Activated CD8-positive, alpha-beta memory T cell treated with anti-CD3 and anti-CD28 coated beads, Interleukin-2, amount 10 ng/mL, durations not matched to agents 7 days and 5 days (primary cell): ENCODE measurements around the gene PSMD1. TPM values are rescaled to one million over a fixed set of nuclear protein-coding genes. Genes with fewer than 3 reads are reported as not detected.
"Not testable (repeated sequence)": the region's sequence is repeated elsewhere in the genome, so short reads cannot be mapped to it uniquely, and the experiment has no call there.

Source experiments
- ATAC-seq: fragments of 150-1000 bp; cut with Tn5 transposase; one replicate; pipeline ENCODE4 v1.10.0; 2021; ENCODE audit warnings: moderate library complexity
- CTCF ChIA-PET: fragments of 350-600 bp; sonication (Branson Sonifier 250); formaldehyde crosslinking; loops from one replicate; lab custom pipeline; 2021; ENCODE audit warnings: antibody characterized with exemption; lab: Charles Lee
- DNase-seq: peaks from one replicate; pipeline ENCODE4 v3.0.0-alpha.2; 2020
- H3K27ac Mint-ChIP-seq: one replicate; pipeline ENCODE4 v1.8.0; 2021; ENCODE audit warnings: mild to moderate bottlenecking, mixed read lengths
- H3K27me3 Mint-ChIP-seq: one replicate; pipeline ENCODE4 v1.8.0; 2021; ENCODE audit warnings: mixed read lengths
- H3K36me3 Mint-ChIP-seq: one replicate; pipeline ENCODE4 v1.8.0; 2021; ENCODE audit warnings: mild to moderate bottlenecking, mixed read lengths
- H3K4me1 Mint-ChIP-seq: one replicate; pipeline ENCODE4 v1.8.0; 2021; ENCODE audit warnings: mixed read lengths
- H3K4me3 Mint-ChIP-seq: one replicate; pipeline ENCODE4 v1.8.0; 2021; ENCODE audit warnings: mild to moderate bottlenecking, moderate library complexity, mixed read lengths
- H3K9me3 Mint-ChIP-seq: one replicate; pipeline ENCODE4 v1.8.0; 2022; ENCODE audit warnings: low read depth, mixed read lengths
- total RNA-seq, 2 experiments: library from RNA; stranded (reverse); gene quantifications; one replicate each; pipeline ENCODE4 v1.2.3, GENCODE V29; 2021

PSMD1 gene
- total RNA-seq, 2 experiments from 2014 or later, result 89.1 to 128 TPM

- ATAC-seq, result no peak
- H3K9me3 Mint-ChIP-seq, result no peaks in the 10 kb centered on the region
- CTCF ChIA-PET, result interaction anchor here (0.7 to 0.9 kb wide), 4 partner anchors 9 to 247 kb away, joined by 3 read pairs; no protein-coding TSS in a partner anchor
- no peak for DNase-seq
- H3K36me3 Mint-ChIP-seq, result no peaks in the 10 kb centered on the region
- peaks cover 44% of the 10 kb centered on the region for H3K27me3 Mint-ChIP-seq
- H3K4me1 Mint-ChIP-seq, result no peaks in the 10 kb centered on the region
- H3K27ac Mint-ChIP-seq, result no peak overlapping the region
- H3K4me3 Mint-ChIP-seq, result no peak overlapping the region
Measured at GRCh38 chr2:231018184-231018583, 38.5 kb upstream of the PSMD1 start.

- not testable (repeated sequence) for H3K9me3 Mint-ChIP-seq, H3K4me3 Mint-ChIP-seq, ATAC-seq, H3K27ac Mint-ChIP-seq, DNase-seq, H3K4me1 Mint-ChIP-seq, H3K36me3 Mint-ChIP-seq
- CTCF ChIA-PET, result interaction anchor here (1.7 kb wide), 1 partner anchor 9 kb away, joined by 3 read pairs; no protein-coding TSS in a partner anchor
- H3K27me3 Mint-ChIP-seq, result peaks cover 25% of the 10 kb centered on the region
Measured at GRCh38 chr2:231025059-231025458, 31.6 kb upstream of the PSMD1 start.

DNA sequence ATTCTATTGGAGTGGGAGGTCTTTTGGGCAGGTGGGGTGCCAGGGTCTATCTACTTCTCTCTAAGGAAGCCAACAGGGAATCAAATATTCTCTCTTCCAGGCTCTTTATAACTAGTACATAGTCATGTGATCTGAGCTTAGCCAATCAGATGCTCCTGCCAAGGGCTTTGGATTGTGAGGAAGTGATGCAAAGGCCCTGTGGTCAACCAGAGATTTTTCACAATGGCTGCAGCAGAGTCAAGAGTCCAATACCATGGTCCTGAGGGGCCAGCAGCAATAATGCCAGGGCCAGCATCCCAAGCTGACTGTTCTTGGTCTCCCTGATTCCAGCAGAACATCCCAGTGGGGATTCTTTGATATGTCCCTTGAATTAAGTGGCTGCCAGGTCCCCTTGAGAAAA is 27.8 kb upstream of the PSMD1 start:
- Mint-ChIP-seq H3K27ac (no peak overlapping the region), H3K4me1 (no peaks in the 10 kb centered on the region), H3K27me3 (peaks cover 36% of the 10 kb centered on the region), H3K36me3 (no peaks in the 10 kb centered on the region), H3K9me3 (no peaks in the 10 kb centered on the region), H3K4me3 (no peak overlapping the region)
- CTCF ChIA-PET, result interaction anchor here (1.8 kb wide), 1 partner anchor 24 kb away, joined by 4 read pairs; no protein-coding TSS in a partner anchor
- DNase-seq (no peak), ATAC-seq (no peak)

- CTCF ChIA-PET, result interaction anchor here (1.8 to 2.7 kb wide), 2 partner anchors 23 kb away, joined by 4 to 9 read pairs; no protein-coding TSS in a partner anchor
- no peaks in the 10 kb centered on the region for H3K9me3 Mint-ChIP-seq
- H3K27ac Mint-ChIP-seq, result no peak overlapping the region
- H3K4me1 Mint-ChIP-seq, result no peaks in the 10 kb centered on the region
- H3K36me3 Mint-ChIP-seq, result no peaks in the 10 kb centered on the region
- no peak for DNase-seq
- ATAC-seq, result no peak
- peaks cover 39% of the 10 kb centered on the region for H3K27me3 Mint-ChIP-seq
- H3K4me3 Mint-ChIP-seq, result no peak overlapping the region
Measured at GRCh38 chr2:231029563-231029962, 27.1 kb upstream of the PSMD1 start.

GRCh38 chr2:231030725-231031124 is 25.9 kb upstream of the PSMD1 start:
- H3K27ac Mint-ChIP-seq, result no peak overlapping the region
- H3K4me3 Mint-ChIP-seq, result no peak overlapping the region
- no peaks in the 10 kb centered on the region for H3K4me1 Mint-ChIP-seq
- CTCF ChIA-PET, result interaction anchor here (0.9 to 2.7 kb wide), 3 partner anchors 22 to 206 kb away, joined by 3 to 9 read pairs (median 3); no protein-coding TSS in a partner anchor
- no peaks in the 10 kb centered on the region for H3K36me3 Mint-ChIP-seq
- no peak for DNase-seq
- ATAC-seq, result no peak
- H3K9me3 Mint-ChIP-seq, result no peaks in the 10 kb centered on the region
- H3K27me3 Mint-ChIP-seq, result peaks cover 45% of the 10 kb centered on the region

DNA sequence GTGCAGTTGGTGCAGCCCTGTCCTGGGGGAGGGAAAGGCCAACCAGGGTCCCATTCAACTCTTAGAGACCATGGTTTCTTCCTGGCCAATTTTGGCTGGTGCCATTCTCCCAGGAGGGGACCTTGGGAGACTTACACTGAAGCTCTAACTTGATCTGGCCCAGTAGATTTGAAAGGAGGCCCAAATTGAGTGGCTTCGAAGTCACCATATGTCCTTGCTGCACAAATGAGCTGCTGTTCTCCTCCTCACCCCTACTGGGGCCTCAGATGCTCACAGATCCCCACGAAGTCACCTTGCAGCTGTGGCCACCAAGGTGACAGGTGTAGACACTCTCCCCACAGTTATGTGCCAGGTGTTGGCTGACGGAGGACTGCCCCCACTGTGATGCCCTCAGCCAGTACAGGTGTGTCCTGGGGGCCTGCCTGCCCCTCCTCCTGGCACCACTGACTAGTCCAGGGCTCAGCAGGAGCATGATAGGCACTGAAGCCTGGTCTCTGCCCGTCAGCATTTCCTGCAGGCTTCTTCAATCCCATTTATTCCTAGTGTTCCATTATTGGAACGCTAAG is 24.0 kb upstream of the PSMD1 start:
- CTCF ChIA-PET, result interaction anchor here (1.1 to 1.4 kb wide), 2 partner anchors 24 to 47 kb away, joined by 3 read pairs; partner anchors contain the start of gene PSMD1
- no peaks in the 10 kb centered on the region for H3K36me3 Mint-ChIP-seq
- H3K27ac Mint-ChIP-seq, result no peak overlapping the region
- peaks cover 59% of the 10 kb centered on the region for H3K27me3 Mint-ChIP-seq
- H3K4me1 Mint-ChIP-seq, result peaks cover 2% of the 10 kb centered on the region
- H3K9me3 Mint-ChIP-seq, result no peaks in the 10 kb centered on the region
- DNase-seq, result no peak
- no peak overlapping the region for H3K4me3 Mint-ChIP-seq
- ATAC-seq, result no peak

GRCh38 chr2:231033147-231034132 is 23.2 kb upstream of the PSMD1 start:
- ATAC-seq (no peak), DNase-seq (no peak)
- CTCF ChIA-PET, result no interaction called here
- no peak overlapping the region for H3K4me3 Mint-ChIP-seq
- H3K27me3 Mint-ChIP-seq, result peaks cover 63% of the 10 kb centered on the region
- H3K27ac Mint-ChIP-seq, result no peak overlapping the region
- H3K9me3 Mint-ChIP-seq, result no peaks in the 10 kb centered on the region
- peaks cover 2% of the 10 kb centered on the region for H3K4me1 Mint-ChIP-seq
- H3K36me3 Mint-ChIP-seq, result no peaks in the 10 kb centered on the region

GRCh38 chr2:231034291-231034882 is 22.3 kb upstream of the PSMD1 start:
- Mint-ChIP-seq H3K4me1 (peaks cover 2% of the 10 kb centered on the region), H3K9me3 (no peaks in the 10 kb centered on the region), H3K27ac (no peak overlapping the region), H3K4me3 (no peak overlapping the region), H3K36me3 (no peaks in the 10 kb centered on the region), H3K27me3 (peaks cover 71% of the 10 kb centered on the region)
- CTCF ChIA-PET, result interaction anchor here (2.0 kb wide), 1 partner anchor 16 kb away, joined by 4 read pairs; no protein-coding TSS in a partner anchor
- no peak for ATAC-seq
- no peak for DNase-seq

GRCh38 chr2:231036131-231036530 is 20.5 kb upstream of the PSMD1 start:
- H3K27me3 Mint-ChIP-seq, result peaks cover 86% of the 10 kb centered on the region
- CTCF ChIA-PET, result interaction anchor here (0.6 to 2.0 kb wide), 4 partner anchors 15 to 243 kb away, joined by 3 to 6 read pairs (median 4); no protein-coding TSS in a partner anchor
- no peak overlapping the region for H3K4me3 Mint-ChIP-seq
- H3K27ac Mint-ChIP-seq, result no peak overlapping the region
- no peaks in the 10 kb centered on the region for H3K36me3 Mint-ChIP-seq
- no peak for ATAC-seq
- H3K4me1 Mint-ChIP-seq, result peaks cover 2% of the 10 kb centered on the region
- DNase-seq, result no peak
- H3K9me3 Mint-ChIP-seq, result no peaks in the 10 kb centered on the region

- Mint-ChIP-seq H3K27me3 (peaks cover 86% of the 10 kb centered on the region), H3K36me3 (no peaks in the 10 kb centered on the region), H3K4me3 (no peak overlapping the region), H3K27ac (no peak overlapping the region), H3K4me1 (peaks cover 2% of the 10 kb centered on the region), H3K9me3 (no peaks in the 10 kb centered on the region)
- DNase-seq (no peak), ATAC-seq (no peak)
- CTCF ChIA-PET, result interaction anchor here (2.0 kb wide), 1 partner anchor 14 kb away, joined by 4 read pairs; no protein-coding TSS in a partner anchor
Measured at GRCh38 chr2:231036578-231037106, 20.0 kb upstream of the PSMD1 start.

DNA sequence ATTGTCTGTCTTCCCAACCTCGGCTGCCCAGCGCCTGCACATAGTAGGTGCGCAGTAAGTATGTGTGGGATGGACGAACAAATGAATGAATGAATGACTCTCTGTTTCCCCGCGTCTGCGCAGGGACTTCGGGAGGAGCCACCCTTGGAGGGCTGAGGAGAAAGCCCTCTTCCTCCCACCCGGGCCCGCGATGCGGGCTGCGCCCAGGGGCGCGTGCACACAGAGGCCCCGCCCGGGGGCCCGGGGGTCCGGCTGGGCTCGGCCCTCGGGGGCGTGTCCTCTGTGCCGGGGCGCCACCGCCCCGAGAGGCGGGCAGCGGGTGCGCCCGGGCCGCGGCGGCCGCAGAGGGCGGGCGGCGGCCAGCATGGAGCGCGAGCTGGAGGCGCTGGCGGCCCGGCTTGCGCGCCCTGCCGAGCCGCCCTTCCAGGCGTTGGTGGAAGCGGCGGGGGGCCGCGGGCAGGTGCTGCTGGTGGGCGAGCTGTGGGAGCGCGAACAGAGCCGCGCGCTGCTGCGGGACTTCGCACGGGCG is 19.4 kb upstream of the PSMD1 start, which contains the start of gene C2orf72:
TSS of gene C2orf72 (plus strand) at position 322 of the 529 bp plus-strand sequence. CDS start at position 365, 43 bp downstream.
- DNase-seq (no peak), ATAC-seq (peak; percentile 58)
- Mint-ChIP-seq H3K36me3 (no peaks in the 10 kb centered on the region), H3K27me3 (peaks cover 84% of the 10 kb centered on the region), H3K9me3 (no peaks in the 10 kb centered on the region), H3K27ac (no peak within 1 kb of the TSS), H3K4me1 (peaks cover 2% of the 10 kb centered on the region), H3K4me3 (no peak within 1 kb of the TSS)
- CTCF ChIA-PET, result no interaction called here

DNA sequence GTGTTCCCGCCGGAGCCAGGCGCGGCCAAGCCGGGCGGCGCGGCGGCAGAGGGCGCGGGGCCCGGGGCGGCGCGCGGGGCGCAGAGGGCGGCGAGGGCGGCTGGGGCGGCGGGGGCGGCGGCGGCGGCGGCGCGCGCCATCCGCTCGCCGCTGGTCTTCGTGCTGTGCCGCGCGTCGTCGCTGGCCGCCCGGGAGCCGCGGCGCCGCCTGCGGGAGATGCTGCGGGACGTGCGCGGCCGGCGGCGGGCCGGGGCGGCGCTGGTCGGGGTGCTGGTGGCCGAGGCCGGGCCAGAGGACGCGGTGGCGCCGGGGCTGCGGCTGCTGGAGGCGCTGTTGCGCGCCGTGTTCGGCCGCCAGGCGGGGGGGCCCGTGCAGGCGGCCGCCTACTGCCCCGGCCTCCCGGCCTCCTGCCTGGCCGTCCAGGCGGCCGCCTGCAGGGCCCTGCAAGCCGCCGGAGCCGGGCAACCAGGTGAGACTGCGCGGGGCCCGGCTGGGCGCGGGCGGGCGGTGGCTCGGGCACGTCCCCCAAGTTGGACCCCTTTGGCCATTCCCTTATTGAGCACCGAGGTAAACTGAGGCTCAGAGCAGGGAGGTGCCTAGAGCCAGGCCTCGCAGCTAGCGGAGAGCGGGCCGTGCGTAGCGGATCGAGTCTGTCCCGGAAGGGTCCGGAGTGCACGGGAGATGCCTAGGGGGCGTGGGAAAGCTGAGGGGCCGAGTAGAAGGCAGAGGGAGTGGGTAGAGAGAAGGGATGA is 18.8 kb upstream of the PSMD1 start:
- Mint-ChIP-seq H3K36me3 (no peaks in the 10 kb centered on the region), H3K9me3 (no peaks in the 10 kb centered on the region), H3K4me1 (peaks cover 2% of the 10 kb centered on the region), H3K27me3 (peaks cover 80% of the 10 kb centered on the region), H3K4me3 (no peak overlapping the region), H3K27ac (no peak overlapping the region)
- ATAC-seq (peak; percentile 49), DNase-seq (no peak)
- CTCF ChIA-PET, result no interaction called here
